HepG2 (cell line): Measurements from ENCODE around the gene RBCK1.

Experiments
- EP300 ChIP-seq, 3 experiments: sonication (generic) in 1 of 3; formaldehyde crosslinking in 1 of 3; IDR thresholded peaks; 2 replicates each; pipeline versions ENCODE4 v1.5.1 to v1.6.1; 2011 to 2020; ENCODE audit warnings: low read depth in 2 of 3, low read length in 2 of 3, borderline replicate concordance in 1 of 3, improper control_type of control experiment in 1 of 3, mild to moderate bottlenecking in 1 of 3, missing genetic modification reagents in 1 of 3, moderate library complexity in 1 of 3
- FOXA1 ChIP-seq, 2 experiments: fragments of 450-650 bp in 1 of 2; sonication (generic) in 1 of 2; formaldehyde crosslinking in 1 of 2; IDR thresholded peaks; 2 replicates each; pipeline versions ENCODE4 v1.4.0 to v1.6.1; 2016 to 2020; ENCODE audit warnings: missing genetic modification reagents in 1 of 2
- HDAC2 ChIP-seq: sonication (generic); formaldehyde crosslinking; IDR thresholded peaks from 2 replicates; pipeline ENCODE4 v1.4.0; 2020; ENCODE audit warnings: missing genetic modification reagents
- HMGXB4 ChIP-seq, 2 experiments: sonication (generic) in 1 of 2; formaldehyde crosslinking in 1 of 2; IDR thresholded peaks; 2 replicates each; pipeline versions ENCODE4 v1.4.0 to v1.6.1; 2018 to 2020; ENCODE audit warnings: missing genetic modification reagents in 2 of 2, borderline replicate concordance in 1 of 2, low read depth in 1 of 2, mild to moderate bottlenecking in 1 of 2, missing biosample characterization in 1 of 2
- MXI1 ChIP-seq: IDR thresholded peaks from 3 replicates; pipeline ENCODE4 v1.6.1; 2012; ENCODE audit warnings: low read depth, low read length, inconsistent platforms, borderline replicate concordance
- RELA ChIP-seq: sonication (generic); formaldehyde crosslinking; IDR thresholded peaks from 2 replicates; pipeline ENCODE4 v1.4.0; 2020; ENCODE audit warnings: missing genetic modification reagents
- SP5 ChIP-seq: IDR thresholded peaks from 2 replicates; pipeline ENCODE4 v1.6.1; 2016; ENCODE audit warnings: low read depth, borderline replicate concordance
- THAP9 ChIP-seq: sonication (generic); formaldehyde crosslinking; IDR thresholded peaks from 2 replicates; pipeline ENCODE4; 2020; ENCODE audit warnings: missing genetic modification reagents, mild to moderate bottlenecking, borderline replicate concordance
- ZNF513 ChIP-seq: sonication (generic); formaldehyde crosslinking; conservative IDR thresholded peaks from 2 replicates; pipeline ENCODE4 v1.5.0; 2020; ENCODE audit warnings: missing genetic modification reagents
- ZNF598 ChIP-seq: sonication (generic); formaldehyde crosslinking; IDR thresholded peaks from 2 replicates; pipeline ENCODE4 v1.5.1; 2020; ENCODE audit warnings: mild to moderate bottlenecking, missing genetic modification reagents, borderline replicate concordance
- ZNF841 ChIP-seq: sonication (generic); formaldehyde crosslinking; IDR thresholded peaks from 2 replicates; pipeline ENCODE4 v1.8.1; 2023; ENCODE audit warnings: missing genetic modification reagents, borderline replicate concordance
- TF ChIP-seq, protein P1 (sequence below): sonication (generic); formaldehyde crosslinking; IDR thresholded peaks from 2 replicates; pipeline ENCODE4 v1.5.0; 2020; ENCODE audit warnings: mild to moderate bottlenecking, missing genetic modification reagents, moderate library complexity

DNA sequence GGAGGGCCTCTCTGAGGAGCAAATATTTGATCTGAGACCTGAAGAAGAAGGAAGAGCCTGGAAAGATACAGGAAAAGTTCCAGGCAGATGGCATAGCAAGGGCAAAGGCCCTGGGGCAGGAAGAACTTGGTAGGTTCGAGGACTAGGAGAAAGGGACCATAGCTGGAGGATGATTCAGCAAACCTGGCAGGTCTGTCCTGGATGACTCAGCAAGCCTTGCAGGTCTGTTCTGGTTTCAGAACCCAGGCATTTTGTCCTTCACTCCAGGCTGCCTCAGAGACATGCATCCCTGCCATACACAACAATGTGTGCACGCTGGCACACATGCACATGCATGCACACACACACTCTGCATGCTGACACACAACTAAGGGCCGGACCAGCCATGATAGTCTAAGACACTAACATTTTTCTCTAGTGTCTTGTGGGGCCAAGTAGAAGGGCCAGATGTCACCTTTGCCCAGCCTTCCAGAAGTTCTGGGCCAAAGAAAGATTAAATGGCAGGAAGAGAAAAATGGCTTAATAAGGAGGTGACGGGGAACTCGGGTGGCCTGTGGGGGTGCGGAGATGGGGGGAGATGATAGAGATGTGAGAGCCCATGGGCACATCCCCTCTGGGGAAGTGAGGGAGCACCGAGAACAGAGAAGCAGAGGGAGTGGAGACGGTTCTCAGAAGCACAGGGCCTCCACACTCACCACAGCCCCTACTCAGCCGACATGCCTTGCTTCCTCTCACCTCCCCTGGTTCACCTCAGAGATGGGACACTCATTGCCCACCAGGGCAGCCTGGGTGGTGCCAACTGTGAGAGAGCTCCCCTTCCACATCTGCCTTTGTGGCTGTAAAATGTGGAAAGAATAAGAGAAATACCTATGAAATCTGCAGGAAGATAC, 42.9 kb upstream of the RBCK1 start:
- TF ChIP-seq MXI1 (0 out of 3 replicates have a peak, but pooled peaks have one; percentile 45), HMGXB4 (CRISPR knock-in tag; IDR thresholded peaks at IDR 0.05; ENCODE audit: borderline replicate concordance in 1 of 2, low read depth in 1 of 2) (no peak), THAP9 (CRISPR knock-in tag) (no peak), HDAC2 (no peak), ZNF598 (CRISPR knock-in tag) (no peak), FOXA1 (IDR thresholded peaks at IDR 0.05) (no peak), FOXA1 (CRISPR knock-in tag; IDR thresholded peaks at IDR 0.05) (no peak), ZNF513 (no peak), SP5 (CRISPR knock-in tag) (no peak), ZNF841 (CRISPR knock-in tag) (no peak), RELA (CRISPR knock-in tag) (no peak), EP300 (IDR thresholded peaks at IDR 0.05; ENCODE audit: low read depth in 2 of 2, low read length in 2 of 2) (0 out of 4 replicates have a peak, but pooled peaks of 1 of the 2 experiments have one; percentile 11), EP300 (CRISPR knock-in tag; IDR thresholded peaks at IDR 0.05; ENCODE audit: borderline replicate concordance) (peak; percentile 36; the same call in 1 of the 2 replicates)
- TF ChIP-seq, protein P1, sequence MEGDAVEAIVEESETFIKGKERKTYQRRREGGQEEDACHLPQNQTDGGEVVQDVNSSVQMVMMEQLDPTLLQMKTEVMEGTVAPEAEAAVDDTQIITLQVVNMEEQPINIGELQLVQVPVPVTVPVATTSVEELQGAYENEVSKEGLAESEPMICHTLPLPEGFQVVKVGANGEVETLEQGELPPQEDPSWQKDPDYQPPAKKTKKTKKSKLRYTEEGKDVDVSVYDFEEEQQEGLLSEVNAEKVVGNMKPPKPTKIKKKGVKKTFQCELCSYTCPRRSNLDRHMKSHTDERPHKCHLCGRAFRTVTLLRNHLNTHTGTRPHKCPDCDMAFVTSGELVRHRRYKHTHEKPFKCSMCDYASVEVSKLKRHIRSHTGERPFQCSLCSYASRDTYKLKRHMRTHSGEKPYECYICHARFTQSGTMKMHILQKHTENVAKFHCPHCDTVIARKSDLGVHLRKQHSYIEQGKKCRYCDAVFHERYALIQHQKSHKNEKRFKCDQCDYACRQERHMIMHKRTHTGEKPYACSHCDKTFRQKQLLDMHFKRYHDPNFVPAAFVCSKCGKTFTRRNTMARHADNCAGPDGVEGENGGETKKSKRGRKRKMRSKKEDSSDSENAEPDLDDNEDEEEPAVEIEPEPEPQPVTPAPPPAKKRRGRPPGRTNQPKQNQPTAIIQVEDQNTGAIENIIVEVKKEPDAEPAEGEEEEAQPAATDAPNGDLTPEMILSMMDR (CRISPR knock-in tag) = no peak
